ENCODE measurements around the gene NHERF1.

- TF ChIP-seq CTCF (IDR thresholded peaks at IDR 0.05) (no peak), POLR2A (IDR thresholded peaks at IDR 0.05) (no peak)
These were observed 20.9 kb downstream of the NHERF1 start for GRCh38 chr17:74769266-74769855.
